IPS-NIHi7 (cell line): ENCODE data around the gene LEKR1.
"Not testable (repeated sequence)": the region's sequence is repeated elsewhere in the genome, so short reads cannot be mapped to it uniquely, and the experiment has no call there.

Experiments used
- DNase-seq: peaks from one replicate; pipeline ENCODE4 v3.0.0; 2012; ENCODE audit warnings: mixed read lengths; ENCODE audit errors: extremely low spot score

Gene LEKR1

GRCh38 chr3:156836701-156837100, 10.5 kb downstream of the LEKR1 start:
- DNase-seq: no peak

- no peak for DNase-seq
These were observed 11.0 kb downstream of the LEKR1 start for GRCh38 chr3:156837115-156837514.

- DNase-seq: no peak
These were observed 11.9 kb downstream of the LEKR1 start for GRCh38 chr3:156838035-156838434.

GRCh38 chr3:156840826-156841689, 14.9 kb downstream of the LEKR1 start:
- no peak for DNase-seq

- DNase-seq: no peak
These were observed 17.1 kb downstream of the LEKR1 start for GRCh38 chr3:156843071-156843808.

- no peak for DNase-seq
These were observed 21.7 kb downstream of the LEKR1 start for GRCh38 chr3:156847752-156848448.

GRCh38 chr3:156859578-156859977, 33.4 kb downstream of the LEKR1 start:
- DNase-seq: no peak

- DNase-seq: no peak
These were observed 34.7 kb downstream of the LEKR1 start for GRCh38 chr3:156860873-156861272.

GRCh38 chr3:156862338-156862737, 36.2 kb downstream of the LEKR1 start:
- DNase-seq: no peak

GRCh38 chr3:156865732-156866131, 39.6 kb downstream of the LEKR1 start:
- no peak for DNase-seq

GRCh38 chr3:156867174-156867573, 41.0 kb downstream of the LEKR1 start:
- DNase-seq: no peak

- DNase-seq: no peak
These were observed 41.8 kb downstream of the LEKR1 start for GRCh38 chr3:156867920-156868319.

- DNase-seq: no peak
These were observed 47.8 kb downstream of the LEKR1 start for GRCh38 chr3:156873906-156874305.

- not testable (repeated sequence) for DNase-seq
These were observed 53.3 kb downstream of the LEKR1 start for GRCh38 chr3:156879491-156879890.

GRCh38 chr3:156885761-156886160, 59.6 kb downstream of the LEKR1 start:
- DNase-seq: no peak

GRCh38 chr3:156888176-156888575, 62.0 kb downstream of the LEKR1 start:
- DNase-seq: no peak

GRCh38 chr3:156888576-156888975, 62.4 kb downstream of the LEKR1 start:
- no peak for DNase-seq

GRCh38 chr3:156892701-156893100, 66.5 kb downstream of the LEKR1 start:
- DNase-seq: no peak

GRCh38 chr3:156895374-156895773, 69.2 kb downstream of the LEKR1 start:
- DNase-seq: not testable (repeated sequence)

GRCh38 chr3:156897851-156898250, 71.7 kb downstream of the LEKR1 start:
- not testable (repeated sequence) for DNase-seq

GRCh38 chr3:156898296-156898880, 72.2 kb downstream of the LEKR1 start:
- no peak for DNase-seq

- DNase-seq: no peak
These were observed 73.8 kb downstream of the LEKR1 start for GRCh38 chr3:156899951-156900350.
